ENCODE measurements around the gene PGM5.

PGM5 gene

DNA sequence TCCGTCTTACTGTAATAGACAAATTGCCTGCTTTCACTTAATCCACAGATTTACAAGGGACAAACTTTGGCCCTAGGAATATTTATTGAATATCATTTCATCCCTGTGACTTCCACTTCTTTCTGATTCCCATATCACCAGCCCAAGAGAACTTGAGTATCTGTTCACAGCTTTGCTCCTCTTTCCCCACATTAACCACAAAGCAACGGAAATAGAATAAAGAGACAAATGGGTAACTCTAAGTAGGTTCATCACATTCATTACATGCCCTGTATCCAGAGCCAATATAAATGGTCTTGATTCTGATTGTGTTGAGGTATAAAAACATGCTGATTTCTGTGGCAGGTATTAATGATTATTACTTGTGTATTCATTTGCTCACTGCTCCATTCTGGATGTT lies 142.4 kb downstream of the PGM5 start:
- DNase-seq: no peak

DNA sequence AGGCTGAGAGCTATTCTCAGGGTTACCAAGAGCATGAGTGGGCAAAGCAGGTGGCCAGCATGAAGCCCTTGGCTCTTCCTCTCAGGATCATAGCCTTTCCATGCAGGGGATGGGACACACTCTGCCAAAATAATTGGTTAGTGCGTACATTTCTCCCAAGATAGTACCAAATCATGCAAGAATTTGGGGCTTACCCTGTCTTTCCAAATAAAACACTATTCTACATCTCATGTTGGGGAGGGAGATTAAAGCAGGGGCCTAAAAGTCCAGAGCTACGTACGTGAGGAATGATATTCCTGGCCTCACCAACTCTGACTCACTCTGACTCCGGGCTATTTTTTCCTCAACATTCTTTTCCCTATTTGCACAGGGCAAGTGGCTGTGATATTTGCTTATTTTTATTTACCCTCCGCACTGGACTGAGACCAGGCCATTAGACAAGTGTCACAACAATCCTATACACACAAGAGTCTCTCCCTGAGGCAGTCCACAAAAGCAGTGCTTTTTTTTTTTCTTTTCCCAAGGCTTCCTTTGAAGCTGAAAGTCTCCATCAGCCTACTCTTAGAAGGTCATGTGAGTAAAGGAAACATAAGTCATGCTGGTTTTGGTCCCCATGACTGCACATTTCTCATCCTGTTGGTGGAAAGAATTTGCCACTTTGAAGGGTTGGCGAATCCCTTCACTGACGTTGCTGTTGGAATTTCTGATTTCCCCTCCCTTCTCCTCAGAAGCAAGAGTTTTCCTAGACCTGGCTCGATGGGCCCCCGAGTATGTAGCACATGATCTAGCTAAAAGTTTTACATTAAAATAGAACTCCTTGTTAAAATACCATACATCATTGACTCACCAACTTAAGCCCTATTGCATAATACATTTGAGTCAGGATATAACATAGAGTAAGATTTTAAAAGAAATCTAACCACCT lies 144.3 kb downstream of the PGM5 start:
- no peak for DNase-seq

GRCh38 chr9:68502279-68502678 lies 145.9 kb downstream of the PGM5 start:
- DNase-seq: no peak

- DNase-seq: no peak
These were observed 149.4 kb downstream of the PGM5 start for GRCh38 chr9:68505681-68506409.

DNA sequence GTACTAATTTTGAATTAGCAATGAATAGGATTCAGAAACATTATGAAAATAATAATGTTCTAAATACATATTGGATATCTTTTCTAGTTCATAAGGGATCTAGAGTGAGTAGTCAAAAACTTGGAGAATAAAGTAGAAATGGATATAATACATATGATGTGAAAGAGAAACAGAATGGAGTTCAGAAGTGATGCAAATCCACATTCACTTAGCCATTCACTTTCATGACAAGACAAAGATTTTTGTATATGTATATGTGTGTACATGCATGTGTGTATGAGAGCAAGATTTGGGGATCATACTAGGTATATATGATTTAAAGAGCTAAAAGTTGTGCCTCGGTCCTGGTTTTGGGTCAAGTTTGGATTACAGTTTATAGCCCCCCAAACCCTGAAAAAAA lies 150.1 kb downstream of the PGM5 start:
- DNase-seq: no peak

- no peak for DNase-seq
These were observed 150.9 kb downstream of the PGM5 start for GRCh38 chr9:68507130-68507805.

DNA sequence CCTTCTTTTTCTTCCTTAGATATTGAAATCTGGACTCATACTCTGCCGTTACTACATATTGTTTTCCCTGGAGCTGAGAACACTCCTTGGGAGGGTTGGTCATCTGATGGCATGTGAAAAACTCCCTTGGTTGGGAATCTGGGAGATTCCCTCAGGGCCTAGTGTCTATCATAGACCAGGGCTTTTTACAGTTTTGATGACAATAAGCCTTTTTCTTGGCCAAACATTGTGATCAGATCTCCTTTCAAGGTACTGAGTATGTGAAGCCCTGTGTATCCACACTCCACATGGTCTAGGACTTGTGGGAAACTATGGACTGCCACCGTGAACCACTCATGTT lies 151.4 kb downstream of the PGM5 start:
- no peak for DNase-seq

DNA sequence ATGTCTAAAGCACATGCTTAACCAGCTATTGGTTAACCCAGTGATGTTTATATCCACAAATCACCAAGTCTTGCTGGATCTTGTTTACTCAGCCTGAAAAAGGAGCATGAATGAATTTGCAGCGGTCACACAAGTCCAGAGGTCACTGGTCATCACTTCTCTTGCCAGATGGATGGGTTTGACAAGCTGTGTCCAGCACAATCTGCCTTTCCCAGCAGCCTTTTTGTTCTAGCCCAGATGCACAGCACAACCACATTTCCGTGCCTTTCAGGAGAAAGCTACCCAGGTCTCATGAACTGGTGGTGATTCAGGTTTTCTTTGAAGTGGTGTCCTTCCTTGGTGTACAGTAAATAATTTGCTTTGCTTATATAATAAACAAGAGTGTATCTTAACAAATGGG lies 152.1 kb downstream of the PGM5 start:
- no peak for DNase-seq

DNA sequence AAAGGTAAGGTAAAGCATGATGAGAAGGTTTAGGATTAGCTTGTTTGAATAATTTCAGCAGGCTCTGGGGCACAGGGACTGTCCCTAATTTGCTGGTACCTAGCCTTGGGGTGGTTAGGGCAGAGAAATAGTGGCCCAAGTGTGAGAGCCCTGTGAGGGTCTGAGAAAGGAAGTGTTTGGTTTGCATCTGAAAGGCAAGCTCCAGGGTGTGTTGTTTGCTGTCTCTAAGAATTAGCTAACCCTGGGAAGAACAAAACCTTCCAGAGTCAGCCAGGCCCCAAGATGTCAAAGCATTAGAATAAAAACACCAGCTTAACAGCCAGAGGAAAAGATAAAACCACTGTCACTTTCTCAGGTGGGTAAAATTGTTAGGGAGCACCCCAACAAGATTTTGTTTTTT lies 153.3 kb downstream of the PGM5 start:
- DNase-seq: no peak

- DNase-seq: no peak
These were observed 157.0 kb downstream of the PGM5 start for GRCh38 chr9:68513385-68513784.

DNA sequence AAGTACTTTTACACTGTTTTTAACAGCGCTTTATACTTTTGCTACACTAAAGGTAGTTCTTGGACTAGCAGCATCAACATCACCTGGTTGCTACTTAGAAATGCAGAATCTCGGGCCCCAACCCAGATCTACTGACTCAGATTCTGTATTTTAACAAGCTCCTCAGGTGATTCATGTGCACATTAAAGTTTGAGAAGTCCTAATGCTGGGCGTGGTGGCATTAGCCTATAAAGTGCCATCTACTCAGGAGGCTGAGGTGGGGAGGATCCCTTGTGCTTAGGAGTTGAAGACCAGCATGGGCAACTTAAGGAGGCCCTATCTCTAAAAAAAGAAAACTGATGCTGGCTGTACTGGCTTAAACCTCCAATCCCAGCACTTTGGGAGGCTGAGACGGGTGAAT lies 157.6 kb downstream of the PGM5 start:
- no peak for DNase-seq

- no peak for DNase-seq
These were observed 159.1 kb downstream of the PGM5 start for GRCh38 chr9:68515326-68516017.

DNA sequence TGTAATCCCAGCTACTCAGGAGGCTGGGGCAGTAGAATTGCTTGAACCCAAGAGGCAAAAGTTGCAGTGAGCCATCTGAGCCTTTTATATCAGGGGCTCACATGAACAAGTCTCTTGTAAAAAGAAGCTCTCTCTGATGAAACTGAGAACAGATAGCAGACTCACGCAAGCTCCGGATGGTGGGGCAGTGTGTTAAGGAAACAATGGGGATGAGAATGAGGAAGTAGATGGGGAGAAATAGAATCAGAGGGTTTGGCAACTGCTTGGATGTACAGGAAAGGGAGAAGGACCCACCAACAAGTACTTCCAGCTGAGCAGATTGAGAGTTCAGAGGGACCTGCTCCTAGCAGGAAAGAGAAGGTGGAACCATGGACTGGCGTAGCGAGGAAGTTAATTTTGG lies 165.7 kb downstream of the PGM5 start:
- no peak for DNase-seq

DNA sequence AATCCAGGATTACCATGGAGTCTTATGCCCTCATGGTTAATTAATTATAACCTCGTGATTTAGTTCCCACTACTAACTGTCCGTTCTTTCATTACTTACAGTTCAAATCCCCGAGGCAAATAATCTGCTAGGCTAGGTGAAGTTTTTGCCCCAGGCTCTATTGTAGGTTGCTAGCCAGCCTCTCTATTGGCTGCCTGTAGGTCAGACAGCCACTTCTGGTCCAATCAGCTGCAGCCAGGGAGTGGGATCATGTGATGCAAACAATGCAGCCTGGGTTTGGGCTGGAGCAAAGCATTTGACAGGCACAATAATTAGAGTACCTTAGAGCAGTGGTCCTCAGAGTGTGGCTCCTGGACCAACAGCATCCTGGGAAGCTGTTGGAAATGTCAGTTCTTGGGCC lies 166.5 kb downstream of the PGM5 start:
- no peak for DNase-seq

DNA sequence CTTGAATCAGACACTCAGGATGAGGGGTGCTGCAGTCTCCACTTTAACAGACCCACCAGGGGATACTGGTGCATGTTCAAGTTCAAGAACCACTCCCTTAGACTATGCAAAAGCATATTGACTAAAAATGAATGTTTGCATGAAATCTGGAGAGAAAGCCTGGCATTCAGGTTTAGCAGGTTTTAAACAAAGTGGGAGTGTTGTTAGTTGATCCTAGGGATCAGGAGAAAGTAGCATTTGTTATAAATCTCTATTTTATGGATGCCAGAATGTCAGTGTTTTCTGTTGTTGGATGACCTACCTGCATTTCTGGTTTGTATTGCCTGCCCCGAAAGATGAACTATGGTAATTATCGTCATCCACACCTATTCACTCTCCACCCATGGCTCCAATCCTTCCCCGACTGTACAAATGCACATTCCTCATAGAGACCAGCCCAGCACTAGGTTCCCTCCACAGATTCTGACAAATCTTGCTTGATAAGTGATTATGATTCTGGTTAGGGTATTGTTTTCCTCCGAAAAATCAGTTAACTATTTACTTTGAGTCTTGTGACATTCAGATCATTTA lies 167.0 kb downstream of the PGM5 start:
- no peak for DNase-seq

GRCh38 chr9:68530618-68531017 lies 174.2 kb downstream of the PGM5 start:
- DNase-seq: no peak

DNA sequence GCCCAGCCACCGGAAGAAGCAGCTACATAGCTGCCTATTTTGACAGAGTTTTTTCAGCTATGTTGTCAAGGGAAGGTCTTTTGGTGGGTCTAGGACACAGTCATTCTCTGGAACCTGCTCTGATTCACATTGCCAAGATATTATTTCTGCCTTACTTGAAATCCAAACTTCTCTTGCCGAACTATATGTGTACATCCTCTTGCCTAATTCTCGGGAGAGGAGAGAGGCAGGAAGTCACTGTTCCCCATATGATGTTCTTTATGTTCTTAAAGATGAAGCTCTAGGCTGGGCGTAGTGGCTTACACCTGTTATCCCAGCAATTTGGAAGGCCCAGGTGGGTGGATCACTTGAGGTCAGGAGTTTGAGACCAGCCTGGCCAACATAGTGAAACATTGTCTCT lies 175.7 kb downstream of the PGM5 start:
- no peak for DNase-seq

- DNase-seq: no peak
These were observed 177.3 kb downstream of the PGM5 start for GRCh38 chr9:68533678-68534077.

GRCh38 chr9:68536876-68537615 lies 180.6 kb downstream of the PGM5 start:
- no peak for DNase-seq

GRCh38 chr9:68537616-68537880 lies 181.1 kb downstream of the PGM5 start:
- DNase-seq: no peak

GRCh38 chr9:68538200-68538599 lies 181.8 kb downstream of the PGM5 start:
- no peak for DNase-seq
